GM12892 (cell line): ENCODE measurements around the gene GDAP2.

ENCODE experiments used
- POLR2A ChIP-seq: IDR thresholded peaks from 2 replicates; pipeline ENCODE4 v1.6.1; 2011; ENCODE audit warnings: low read depth, low read length, control low read depth
- POLR2AphosphoS5 ChIP-seq: IDR thresholded peaks from 2 replicates; pipeline ENCODE4 v1.6.1; 2011; ENCODE audit warnings: low read depth, low read length, control low read depth

GRCh38 chr1:117930484-117930883 is 1.1 kb upstream of the GDAP2 start:
- no peak for TF ChIP-seq POLR2AphosphoS5
- no peak for TF ChIP-seq POLR2A
